Activated CD4-positive, alpha-beta T cell treated with anti-CD3 and anti-CD28 coated beads for 36 hours (primary cell): Measurements from ENCODE around the gene FAM32A. TPM values are rescaled to one million over a fixed set of nuclear protein-coding genes. Genes with fewer than 3 reads are reported as not detected.

ENCODE experiments used
- ATAC-seq: fragments of 200-7000 bp; cut with Tn5 transposase; one replicate; pipeline ENCODE4 v1.10.0; 2021; ENCODE audit warnings: mild to moderate bottlenecking, moderate library complexity
- CTCF ChIA-PET: fragments of 350-600 bp; sonication (Branson Sonifier 250); formaldehyde crosslinking; loops from one replicate; lab custom pipeline; 2021; ENCODE audit warnings: antibody characterized with exemption; lab: Charles Lee
- POLR2A ChIA-PET: fragments of 350-600 bp; sonication (Branson Sonifier 250); formaldehyde crosslinking; loops from one replicate; lab custom pipeline; 2021; ENCODE audit warnings: antibody characterized with exemption, inconsistent platforms; lab: Charles Lee
- DNase-seq: peaks from one replicate; pipeline ENCODE4 v3.0.0-alpha.2; 2020
- H3K27ac Mint-ChIP-seq: one replicate; pipeline ENCODE4 v1.8.0; 2021; ENCODE audit warnings: mixed read lengths
- H3K27me3 Mint-ChIP-seq: one replicate; pipeline ENCODE4 v1.8.0; 2021; ENCODE audit warnings: mixed read lengths
- H3K36me3 Mint-ChIP-seq: one replicate; pipeline ENCODE4 v1.8.0; 2021; ENCODE audit warnings: low read depth, mixed read lengths
- H3K4me1 Mint-ChIP-seq: one replicate; pipeline ENCODE4 v1.8.0; 2021; ENCODE audit warnings: mixed read lengths
- H3K4me3 Mint-ChIP-seq: one replicate; pipeline ENCODE4 v1.8.0; 2021; ENCODE audit warnings: mild to moderate bottlenecking, moderate library complexity, mixed read lengths
- H3K9me3 Mint-ChIP-seq: one replicate; pipeline ENCODE4 v1.8.0; 2021; ENCODE audit warnings: low read depth, mixed read lengths
- intact Hi-C, 2 experiments: fragments of 100-400 bp; cut with DNase I in 1 of 2; cut with micrococcal nuclease in 1 of 2; formaldehyde crosslinking; loops; one replicate each; pipeline versions ENCODE4 v1.14.2 to v1.15.1; 2022 to 2024; cut with DNase I, micrococcal nuclease
- total RNA-seq, 2 experiments: library from RNA; stranded (reverse); gene quantifications; one replicate each; pipeline ENCODE4 v1.2.3, GENCODE V29; 2021

Gene FAM32A
- total RNA-seq, 2 experiments from 2014 or later: 46.3 to 48.2 TPM

GRCh38 chr19:16234552-16235445 is 49.6 kb downstream of the FAM32A start:
- intact Hi-C loops: no loop called here
- Mint-ChIP-seq H3K36me3 (peaks cover 42% of the 10 kb centered on the region), H3K4me1 (peaks cover 17% of the 10 kb centered on the region), H3K27me3 (no peaks in the 10 kb centered on the region), H3K4me3 (no peak overlapping the region), H3K9me3 (peaks cover 1% of the 10 kb centered on the region), H3K27ac (no peak overlapping the region)
- CTCF ChIA-PET: interaction anchor here (0.7 kb wide), 2 partner anchors 509 to 1145 kb away, joined by 3 read pairs; no protein-coding TSS in a partner anchor
- DNase-seq (no peak), ATAC-seq (no peak)
- POLR2A ChIA-PET: interaction anchor here (0.6 kb wide), 1 partner anchor 38 kb away, joined by 11 read pairs; no protein-coding TSS in a partner anchor

- Mint-ChIP-seq H3K36me3 (peaks cover 36% of the 10 kb centered on the region), H3K4me1 (peaks cover 17% of the 10 kb centered on the region), H3K27me3 (no peaks in the 10 kb centered on the region), H3K9me3 (peaks cover 1% of the 10 kb centered on the region), H3K27ac (no peak overlapping the region), H3K4me3 (no peak overlapping the region)
- no peak for DNase-seq
- ChIA-PET POLR2A (interaction anchor here (0.6 kb wide), 1 partner anchor 37 kb away, joined by 11 read pairs; no protein-coding TSS in a partner anchor), CTCF (interaction anchor here (0.7 to 3.5 kb wide), 2 partner anchors 147 to 508 kb away, joined by 3 to 13 read pairs; no protein-coding TSS in a partner anchor)
- ATAC-seq: no peak
- intact Hi-C loops: no loop called here
These were observed 50.8 kb downstream of the FAM32A start for GRCh38 chr19:16235811-16236652.

Other genes with a start within 250 kb of the FAM32A start
- not detected for gene OR10H4, start 236.4 kb upstream of the FAM32A start, total RNA-seq
- 100 to 1,000 TPM; 362 to 416 TPM for gene TPM4, start 108.9 kb upstream of the FAM32A start, total RNA-seq
- 100 to 1,000 TPM; 165 to 218 TPM for gene RAB8A, start 73.5 kb upstream of the FAM32A start, total RNA-seq
- 10 to 100 TPM; 31.2 to 38.2 TPM for gene HSH2D, start 41.7 kb upstream of the FAM32A start, total RNA-seq
- gene CIB3, start 11.9 kb upstream of the FAM32A start, total RNA-seq: not detected
- 10 to 100 TPM; 61.8 to 92.0 TPM for gene AP1M1, start 12.5 kb downstream of the FAM32A start, total RNA-seq
- under 1 TPM; 0.57 to 0.90 TPM for gene KLF2, start 139.4 kb downstream of the FAM32A start, total RNA-seq